Astrocyte (in vitro differentiated cells and primary cell): ENCODE data around the gene PTPRZ1.

Experiments
- CTCF ChIP-seq: IDR thresholded peaks from 2 replicates; pipeline ENCODE4 v1.5.1; 2011; ENCODE audit warnings: low read depth, mild to moderate bottlenecking, inconsistent platforms, low read length, moderate library complexity; ENCODE audit not compliant: insufficient read depth
- EZH2 ChIP-seq: IDR thresholded peaks from 2 replicates; pipeline ENCODE4 v1.6.1; 2012; ENCODE audit warnings: mild to moderate bottlenecking, low read length, inconsistent platforms; ENCODE audit not compliant: insufficient read depth

GRCh38 chr7:122070062-122070461, 197.1 kb downstream of the PTPRZ1 start:
- TF ChIP-seq CTCF (no peak), EZH2 (no peak)
